KMS-11 (cell line): ENCODE measurements around the gene PRRT3.

Source experiments
- H2AFZ ChIP-seq: fragments of 200-600 bp; sonication (generic); 2 replicates; pipeline ENCODE4 v1.6.1; 2016; ENCODE audit warnings: antibody characterized with exemption, mixed run types, low read depth
- H3K27ac ChIP-seq: fragments of 200-600 bp; sonication (generic); 2 replicates; pipeline ENCODE4 v1.6.1; 2016; ENCODE audit warnings: mild to moderate bottlenecking, mixed run types
- H3K27me3 ChIP-seq: fragments of 200-600 bp; sonication (generic); 2 replicates; pipeline ENCODE4 v1.6.1; 2017; ENCODE audit warnings: mild to moderate bottlenecking, low read depth, mixed run types, moderate library complexity; ENCODE audit not compliant: insufficient read depth
- H3K36me3 ChIP-seq: fragments of 200-600 bp; sonication (generic); 2 replicates; pipeline ENCODE4 v1.6.1; 2017; ENCODE audit warnings: mild to moderate bottlenecking, mixed run types; ENCODE audit not compliant: insufficient read depth
- H3K4me1 ChIP-seq: fragments of 200-600 bp; sonication (generic); 2 replicates; pipeline ENCODE4 v1.6.1; 2016; ENCODE audit warnings: mild to moderate bottlenecking, low read depth, mixed run types; ENCODE audit not compliant: poor library complexity, severe bottlenecking
- H3K4me2 ChIP-seq: fragments of 200-600 bp; sonication (generic); 2 replicates; pipeline ENCODE4 v1.7.0; 2016; ENCODE audit warnings: mild to moderate bottlenecking, mixed run types
- H3K4me3 ChIP-seq: fragments of 200-600 bp; sonication (generic); IDR thresholded peaks from 2 replicates; pipeline ENCODE4 v1.6.1; 2017; ENCODE audit warnings: low read depth, low read length, mixed read lengths; ENCODE audit not compliant: insufficient read depth
- H3K79me2 ChIP-seq: fragments of 200-600 bp; sonication (generic); 2 replicates; pipeline ENCODE4 v1.6.1; 2016; ENCODE audit warnings: low read depth, mixed run types; ENCODE audit not compliant: insufficient read depth
- H3K9ac ChIP-seq: fragments of 200-600 bp; sonication (generic); 2 replicates; pipeline ENCODE4 v1.6.1; 2016; ENCODE audit warnings: mild to moderate bottlenecking, mixed run types
- H4K20me1 ChIP-seq: fragments of 200-600 bp; sonication (generic); 2 replicates; pipeline ENCODE4 v1.6.1; 2016; ENCODE audit warnings: mild to moderate bottlenecking, mixed run types; ENCODE audit not compliant: insufficient read depth
- TF ChIP-seq, protein P1 (sequence below): fragments of 200-600 bp; sonication (generic); conservative IDR thresholded peaks from 2 replicates; pipeline ENCODE4 v1.6.1; 2017; ENCODE audit warnings: low read depth, mild to moderate bottlenecking, antibody characterized with exemption, low read length, moderate library complexity, mixed read lengths

The PRRT3 gene

GRCh38 chr3:9980251-9980650, 28.0 kb upstream of the PRRT3 start:
- TF ChIP-seq, protein P1, sequence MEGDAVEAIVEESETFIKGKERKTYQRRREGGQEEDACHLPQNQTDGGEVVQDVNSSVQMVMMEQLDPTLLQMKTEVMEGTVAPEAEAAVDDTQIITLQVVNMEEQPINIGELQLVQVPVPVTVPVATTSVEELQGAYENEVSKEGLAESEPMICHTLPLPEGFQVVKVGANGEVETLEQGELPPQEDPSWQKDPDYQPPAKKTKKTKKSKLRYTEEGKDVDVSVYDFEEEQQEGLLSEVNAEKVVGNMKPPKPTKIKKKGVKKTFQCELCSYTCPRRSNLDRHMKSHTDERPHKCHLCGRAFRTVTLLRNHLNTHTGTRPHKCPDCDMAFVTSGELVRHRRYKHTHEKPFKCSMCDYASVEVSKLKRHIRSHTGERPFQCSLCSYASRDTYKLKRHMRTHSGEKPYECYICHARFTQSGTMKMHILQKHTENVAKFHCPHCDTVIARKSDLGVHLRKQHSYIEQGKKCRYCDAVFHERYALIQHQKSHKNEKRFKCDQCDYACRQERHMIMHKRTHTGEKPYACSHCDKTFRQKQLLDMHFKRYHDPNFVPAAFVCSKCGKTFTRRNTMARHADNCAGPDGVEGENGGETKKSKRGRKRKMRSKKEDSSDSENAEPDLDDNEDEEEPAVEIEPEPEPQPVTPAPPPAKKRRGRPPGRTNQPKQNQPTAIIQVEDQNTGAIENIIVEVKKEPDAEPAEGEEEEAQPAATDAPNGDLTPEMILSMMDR, result no peak
- Histone ChIP-seq H3K79me2 (peaks cover under 1% of the 10 kb centered on the region; the same call in 1 of the 2 replicates), H3K27ac (no peak overlapping the region), H3K4me2 (no peak overlapping the region), H3K4me3 (no peak overlapping the region), H3K27me3 (no peaks in the 10 kb centered on the region), H4K20me1 (no peaks in the 10 kb centered on the region), H3K4me1 (no peaks in the 10 kb centered on the region), H3K9ac (no peak overlapping the region), H2AFZ (no peak overlapping the region), H3K36me3 (no peaks in the 10 kb centered on the region)

GRCh38 chr3:9978710-9979305, 26.6 kb upstream of the PRRT3 start:
- no peaks in the 10 kb centered on the region for H3K4me1 ChIP-seq
- TF ChIP-seq, protein P1, result no peak
- no peaks in the 10 kb centered on the region for H3K79me2 ChIP-seq
- H3K4me2 ChIP-seq, result no peak overlapping the region
- H3K4me3 ChIP-seq, result no peak overlapping the region
- H3K36me3 ChIP-seq, result no peaks in the 10 kb centered on the region
- H3K9ac ChIP-seq, result no peak overlapping the region
- no peak overlapping the region for H3K27ac ChIP-seq
- H3K27me3 ChIP-seq, result no peaks in the 10 kb centered on the region
- no peak overlapping the region for H2AFZ ChIP-seq
- no peaks in the 10 kb centered on the region for H4K20me1 ChIP-seq

GRCh38 chr3:9976721-9977709, 24.8 kb upstream of the PRRT3 start:
- Histone ChIP-seq H4K20me1 (no peaks in the 10 kb centered on the region), H3K79me2 (no peaks in the 10 kb centered on the region), H3K4me3 (no peak overlapping the region), H3K36me3 (no peaks in the 10 kb centered on the region), H3K27me3 (no peaks in the 10 kb centered on the region), H3K9ac (no peak overlapping the region), H2AFZ (no peak overlapping the region), H3K4me2 (no peak overlapping the region), H3K4me1 (no peaks in the 10 kb centered on the region), H3K27ac (no peak overlapping the region)
- TF ChIP-seq, protein P1, result no peak

- H3K36me3 ChIP-seq, result no peaks in the 10 kb centered on the region
- no peaks in the 10 kb centered on the region for H3K4me1 ChIP-seq
- no peaks in the 10 kb centered on the region for H4K20me1 ChIP-seq
- TF ChIP-seq, protein P1, result no peak
- H3K4me2 ChIP-seq, result no peak overlapping the region
- H2AFZ ChIP-seq, result no peak overlapping the region
- no peak overlapping the region for H3K4me3 ChIP-seq
- no peaks in the 10 kb centered on the region for H3K27me3 ChIP-seq
- no peak overlapping the region for H3K27ac ChIP-seq
- no peak overlapping the region for H3K9ac ChIP-seq
- H3K79me2 ChIP-seq, result no peaks in the 10 kb centered on the region
Measured at GRCh38 chr3:9970020-9970652, 17.9 kb upstream of the PRRT3 start.
